ENCODE results near the gene ZNF320. TPM values are rescaled to one million over a fixed set of nuclear protein-coding genes. Genes with fewer than 3 reads are reported as not detected.
"Not testable (repeated sequence)": the region's sequence is repeated elsewhere in the genome, so short reads cannot be mapped to it uniquely, and the experiment has no call there.

Gene ZNF320
- total and polyA plus RNA-seq, 9 of the 15 experiments (the other 6 are each of a cell fraction or from before 2014, with no cell fraction given) = 5.4 to 25.6 (median 11.7) TPM

- H3K27me3 ChIP-seq (ENCODE audit: control insufficient read depth in 2 of 2, insufficient read depth in 2 of 2, low read length in 2 of 2); BruUV-seq (replicated peaks); H2AFZ ChIP-seq (ENCODE audit: low read depth, low read length); in situ Hi-C loops (cut with MboI); intact Hi-C loops (cut with micrococcal nuclease); H3K9me1 ChIP-seq (ENCODE audit: control insufficient read depth, insufficient read depth, low read length); FAIRE-seq; H3K9me3 ChIP-seq (replicated peaks; ENCODE audit: control insufficient read depth, insufficient read depth, low read depth, low read length); H4K20me1 ChIP-seq (replicated peaks; ENCODE audit: control insufficient read depth, insufficient read depth, low read length); CTCF ChIA-PET (ENCODE audit: low intra/inter-chr PET ratio); TF ChIP-seq ZBTB40 (CRISPR knock-in tag; IDR thresholded peaks at IDR 0.05): not testable (repeated sequence)
- H3K27ac ChIP-seq (ENCODE audit: extremely low read depth, low read depth, low read length) = peak overlapping the region; percentile 97
- DNase-seq (ENCODE audit: extremely low read depth in 1 of 4, low spot score in 3 of 4) (peak in 1 of 4 experiments; percentile 33), ATAC-seq (peak; percentile 43; the same call in 2 of the 3 replicates)
- H3K4me3 ChIP-seq = peak overlapping the region; percentile 95
- peak overlapping the region; percentile 91 to 96 for H3K9ac ChIP-seq (ENCODE audit: insufficient read depth in 1 of 2, low read depth in 2 of 2, low read length in 2 of 2)
- 60% methylated on average over 1 of the region's 2 CpGs for WGBS (ENCODE audit: insufficient coverage, low coverage, missing lambda C conversion rate)
- H3K4me1 ChIP-seq (replicated peaks in 1 of 2; ENCODE audit: control insufficient read depth in 2 of 2, insufficient read depth in 2 of 2, low read length in 2 of 2) = peaks cover 25 to 41% of the 10 kb centered on the region in 2 experiments
- peaks cover 18% of the 10 kb centered on the region; the same call in 2 of the 3 replicates for H3K36me3 ChIP-seq (ENCODE audit: control insufficient read depth, insufficient read depth, low read length)
- peak overlapping the region; percentile 87 for H3K4me2 ChIP-seq (ENCODE audit: insufficient read depth, low read length)
- peaks cover 58% of the 10 kb centered on the region for H3K79me2 ChIP-seq (ENCODE audit: control insufficient read depth, insufficient read depth, low read length)
- POLR2A ChIA-PET = interaction anchor here (0.7 to 1.4 kb wide), 2 partner anchors 17 to 190 kb away, joined by 3 to 4 read pairs; no protein-coding TSS in a partner anchor
- TF ChIP-seq LARP7 (IDR thresholded peaks at IDR 0.05) (0 out of 2 replicates have a peak, but pooled peaks have one; percentile 66), NBN (IDR thresholded peaks at IDR 0.05; ENCODE audit: low read depth) (0 out of 2 replicates have a peak, but pooled peaks have one; percentile 28), DPF2 (IDR thresholded peaks at IDR 0.05) (peak; percentile 32; the same call in 1 of the 2 replicates), MTA2 (IDR thresholded peaks at IDR 0.05; ENCODE audit: low read depth) (0 out of 2 replicates have a peak, but pooled peaks have one; percentile 8), THRB (CRISPR knock-in tag; conservative IDR thresholded peaks at IDR 0.05) (0 out of 2 replicates have a peak, but pooled peaks have one; percentile 5), ZBTB40 (IDR thresholded peaks at IDR 0.05) (0 out of 2 replicates have a peak, but pooled peaks have one; percentile 8)
- TF ChIP-seq, protein P1, sequence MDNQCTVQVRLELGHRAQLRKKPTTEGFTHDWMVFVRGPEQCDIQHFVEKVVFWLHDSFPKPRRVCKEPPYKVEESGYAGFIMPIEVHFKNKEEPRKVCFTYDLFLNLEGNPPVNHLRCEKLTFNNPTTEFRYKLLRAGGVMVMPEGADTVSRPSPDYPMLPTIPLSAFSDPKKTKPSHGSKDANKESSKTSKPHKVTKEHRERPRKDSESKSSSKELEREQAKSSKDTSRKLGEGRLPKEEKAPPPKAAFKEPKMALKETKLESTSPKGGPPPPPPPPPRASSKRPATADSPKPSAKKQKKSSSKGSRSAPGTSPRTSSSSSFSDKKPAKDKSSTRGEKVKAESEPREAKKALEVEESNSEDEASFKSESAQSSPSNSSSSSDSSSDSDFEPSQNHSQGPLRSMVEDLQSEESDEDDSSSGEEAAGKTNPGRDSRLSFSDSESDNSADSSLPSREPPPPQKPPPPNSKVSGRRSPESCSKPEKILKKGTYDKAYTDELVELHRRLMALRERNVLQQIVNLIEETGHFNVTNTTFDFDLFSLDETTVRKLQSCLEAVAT (IDR thresholded peaks at IDR 0.05) = peak in 1 of 2 experiments; percentile 23; a peak in 1 of 4 replicates
- TF ChIP-seq, protein P2, sequence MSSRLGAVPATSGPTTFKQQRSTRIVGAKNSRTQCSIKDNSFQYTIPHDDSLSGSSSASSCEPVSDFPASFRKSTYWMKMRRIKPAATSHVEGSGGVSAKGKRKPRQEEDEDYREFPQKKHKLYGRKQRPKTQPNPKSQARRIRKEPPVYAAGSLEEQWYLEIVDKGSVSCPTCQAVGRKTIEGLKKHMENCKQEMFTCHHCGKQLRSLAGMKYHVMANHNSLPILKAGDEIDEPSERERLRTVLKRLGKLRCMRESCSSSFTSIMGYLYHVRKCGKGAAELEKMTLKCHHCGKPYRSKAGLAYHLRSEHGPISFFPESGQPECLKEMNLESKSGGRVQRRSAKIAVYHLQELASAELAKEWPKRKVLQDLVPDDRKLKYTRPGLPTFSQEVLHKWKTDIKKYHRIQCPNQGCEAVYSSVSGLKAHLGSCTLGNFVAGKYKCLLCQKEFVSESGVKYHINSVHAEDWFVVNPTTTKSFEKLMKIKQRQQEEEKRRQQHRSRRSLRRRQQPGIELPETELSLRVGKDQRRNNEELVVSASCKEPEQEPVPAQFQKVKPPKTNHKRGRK (tag; IDR thresholded peaks at IDR 0.05) = peak; percentile 77
Measured at GRCh38 chr19:52941523-52941922, 44.1 kb upstream of the ZNF320 start.

All from K562 (cell line).